IPS-18c (cell line): ENCODE measurements around the gene SSH2.
"Not testable (repeated sequence)": the region's sequence is repeated elsewhere in the genome, so short reads cannot be mapped to it uniquely, and the experiment has no call there.

ENCODE experiments used
- H3K4me3 ChIP-seq: 2 replicates; pipeline ENCODE4 v1.7.0; 2013; ENCODE audit warnings: low read depth, mild to moderate bottlenecking, low read length, moderate library complexity; ENCODE audit not compliant: insufficient read depth
- H3K9me3 ChIP-seq: one replicate; pipeline ENCODE4 v1.6.1; 2013; ENCODE audit warnings: mild to moderate bottlenecking, low read length, moderate library complexity; ENCODE audit not compliant: control insufficient read depth, insufficient read depth

SSH2 gene

GRCh38 chr17:29655323-29655722 is 274.7 kb downstream of the SSH2 start:
- no peaks in the 10 kb centered on the region for H3K9me3 ChIP-seq

GRCh38 chr17:29653995-29654714 is 275.9 kb downstream of the SSH2 start:
- H3K4me3 ChIP-seq, result no peak overlapping the region
- no peaks in the 10 kb centered on the region for H3K9me3 ChIP-seq

More at GRCh38 chr17:29655323-29655722, 274.7 kb downstream of the SSH2 start:
- H3K4me3 ChIP-seq, result no peak overlapping the region

- no peaks in the 10 kb centered on the region for H3K9me3 ChIP-seq
- H3K4me3 ChIP-seq, result no peak overlapping the region
Observed at GRCh38 chr17:29652976-29653375, 277.1 kb downstream of the SSH2 start.

GRCh38 chr17:29651913-29652312 is 278.1 kb downstream of the SSH2 start:
- not testable (repeated sequence) for H3K9me3 ChIP-seq, H3K4me3 ChIP-seq

- Histone ChIP-seq H3K9me3 (no peaks in the 10 kb centered on the region), H3K4me3 (no peak overlapping the region)
Observed at GRCh38 chr17:29650396-29650795, 279.6 kb downstream of the SSH2 start.

GRCh38 chr17:29649359-29649758 is 280.7 kb downstream of the SSH2 start:
- H3K9me3 ChIP-seq, result no peaks in the 10 kb centered on the region
- H3K4me3 ChIP-seq, result no peak overlapping the region

GRCh38 chr17:29648005-29648404 is 282.0 kb downstream of the SSH2 start:
- Histone ChIP-seq H3K9me3 (no peaks in the 10 kb centered on the region), H3K4me3 (no peak overlapping the region)

GRCh38 chr17:29645515-29646051 is 284.4 kb downstream of the SSH2 start:
- Histone ChIP-seq H3K4me3 (no peak overlapping the region), H3K9me3 (no peaks in the 10 kb centered on the region)

GRCh38 chr17:29643817-29644160 is 286.2 kb downstream of the SSH2 start:
- H3K4me3 ChIP-seq, result no peak overlapping the region
- no peaks in the 10 kb centered on the region for H3K9me3 ChIP-seq

- H3K4me3 ChIP-seq, result no peak overlapping the region
- H3K9me3 ChIP-seq, result no peaks in the 10 kb centered on the region
Observed at GRCh38 chr17:29642171-29642611, 287.8 kb downstream of the SSH2 start.

GRCh38 chr17:29640981-29641642 is 288.9 kb downstream of the SSH2 start:
- Histone ChIP-seq H3K9me3 (no peaks in the 10 kb centered on the region), H3K4me3 (no peak overlapping the region)

GRCh38 chr17:29640413-29640812 is 289.6 kb downstream of the SSH2 start:
- Histone ChIP-seq H3K4me3 (no peak overlapping the region), H3K9me3 (no peaks in the 10 kb centered on the region)

- Histone ChIP-seq H3K9me3 (no peaks in the 10 kb centered on the region), H3K4me3 (no peak overlapping the region)
Observed at GRCh38 chr17:29633886-29634285, 296.1 kb downstream of the SSH2 start.

GRCh38 chr17:29630630-29631193 is 299.3 kb downstream of the SSH2 start:
- Histone ChIP-seq H3K9me3 (no peaks in the 10 kb centered on the region), H3K4me3 (no peak overlapping the region)

GRCh38 chr17:29629839-29630238 is 300.2 kb downstream of the SSH2 start:
- Histone ChIP-seq H3K4me3 (no peak overlapping the region), H3K9me3 (no peaks in the 10 kb centered on the region)

GRCh38 chr17:29628644-29629043 is 301.4 kb downstream of the SSH2 start:
- no peak overlapping the region for H3K4me3 ChIP-seq
- H3K9me3 ChIP-seq, result no peaks in the 10 kb centered on the region

GRCh38 chr17:29627951-29628350 is 302.1 kb downstream of the SSH2 start:
- H3K4me3 ChIP-seq, result no peak overlapping the region
- H3K9me3 ChIP-seq, result no peaks in the 10 kb centered on the region
